GM12873 (cell line): ENCODE results near the gene SEC14L1.

Experiments
- CTCF ChIP-seq: IDR thresholded peaks from 2 replicates; pipeline ENCODE4 v1.5.1; 2012; ENCODE audit warnings: low read depth, mild to moderate bottlenecking, moderate library complexity, low read length, control low read depth; ENCODE audit not compliant: insufficient read depth; ENCODE audit errors: missing control alignments

The SEC14L1 gene

GRCh38 chr17:77146882-77147281 lies 6.1 kb downstream of the SEC14L1 start:
- peak; percentile 56 for TF ChIP-seq CTCF

- TF ChIP-seq CTCF: no peak
Measured at GRCh38 chr17:77147357-77147801, 6.6 kb downstream of the SEC14L1 start.

- TF ChIP-seq CTCF: no peak
Measured at GRCh38 chr17:77148077-77148939, 7.5 kb downstream of the SEC14L1 start.

- TF ChIP-seq CTCF: no peak
Measured at GRCh38 chr17:77148940-77149510, 8.3 kb downstream of the SEC14L1 start.

GRCh38 chr17:77150196-77150595 lies 9.4 kb downstream of the SEC14L1 start:
- no peak for TF ChIP-seq CTCF

- no peak for TF ChIP-seq CTCF
Measured at GRCh38 chr17:77151186-77151585, 10.4 kb downstream of the SEC14L1 start.

- TF ChIP-seq CTCF: no peak
Measured at GRCh38 chr17:77153472-77153871, 12.7 kb downstream of the SEC14L1 start.
